Liver (tissue), 3 donors: ENCODE results near the gene CTNNA2.

Experiments used
- ATF3 ChIP-seq: IDR thresholded peaks from 2 replicates; pipeline ENCODE4 v1.6.1; 2016; ENCODE audit warnings: antibody characterized with exemption
- CTCF ChIP-seq: fragments of 150-350 bp; IDR thresholded peaks from 2 replicates; pipeline ENCODE4 v1.5.1; 2017; ENCODE audit warnings: improper control_type of control experiment, low read depth, low read length; ENCODE audit not compliant: missing input control
- EGR1 ChIP-seq, 2 donors: IDR thresholded peaks; 2 replicates each; pipeline ENCODE4 v1.6.1; 2016 to 2018; ENCODE audit warnings: antibody characterized with exemption in 2 of 2, low read depth in 2 of 2
- FOXA1 ChIP-seq: IDR thresholded peaks from 2 replicates; pipeline ENCODE4 v1.6.1; 2016; ENCODE audit warnings: antibody characterized with exemption
- GABPA ChIP-seq, 2 donors: IDR thresholded peaks in 1 of 2; conservative IDR thresholded peaks in 1 of 2; 2 replicates each; pipeline ENCODE4 v1.6.1; 2016; ENCODE audit warnings: antibody characterized with exemption in 2 of 2, mild to moderate bottlenecking in 1 of 2, moderate library complexity in 1 of 2
- JUND ChIP-seq, 2 donors: IDR thresholded peaks; 2 replicates each; pipeline ENCODE4 v1.6.1; 2016; ENCODE audit warnings: antibody characterized with exemption in 2 of 2
- MAX ChIP-seq: IDR thresholded peaks from 2 replicates; pipeline ENCODE4 v1.6.1; 2016; ENCODE audit warnings: antibody characterized with exemption
- RAD21 ChIP-seq, 2 donors: IDR thresholded peaks; 2 replicates each; pipeline ENCODE4 v1.6.1; 2016; ENCODE audit warnings: antibody characterized with exemption in 2 of 2, mild to moderate bottlenecking in 2 of 2
- REST ChIP-seq: IDR thresholded peaks from 2 replicates; pipeline ENCODE4 v1.6.1; 2016; ENCODE audit warnings: antibody characterized with exemption, mild to moderate bottlenecking
- SP1 ChIP-seq: IDR thresholded peaks from 2 replicates; pipeline ENCODE4 v1.6.1; 2018; ENCODE audit warnings: antibody characterized with exemption, mild to moderate bottlenecking
- TAF1 ChIP-seq: conservative IDR thresholded peaks from 2 replicates; pipeline ENCODE4 v1.6.1; 2016; ENCODE audit warnings: antibody characterized with exemption, mild to moderate bottlenecking
- YY1 ChIP-seq: IDR thresholded peaks from 2 replicates; pipeline ENCODE4 v1.6.1; 2016; ENCODE audit warnings: antibody characterized with exemption, mild to moderate bottlenecking
- ZBTB33 ChIP-seq: IDR thresholded peaks from 2 replicates; pipeline ENCODE4 v1.6.1; 2016; ENCODE audit warnings: antibody characterized with exemption
- donor health status: healthy.
- donor health status: healthy.

GRCh38 chr2:79938648-79939047 is 425.8 kb downstream of the CTNNA2 start:
- TF ChIP-seq CTCF (no peak), ATF3 (no peak), MAX (no peak), YY1 (no peak), EGR1 (IDR thresholded peaks at IDR 0.05; ENCODE audit: low read depth in 2 of 2) (no peak), TAF1 (no peak), RAD21 (IDR thresholded peaks at IDR 0.05) (no peak), ZBTB33 (no peak), REST (no peak), GABPA (IDR thresholded peaks at IDR 0.05 in 1 of 2, conservative IDR thresholded peaks at IDR 0.05 in 1 of 2) (no peak), FOXA1 (no peak), SP1 (no peak), JUND (IDR thresholded peaks at IDR 0.05) (no peak)
